Measurements from ENCODE around the gene CLEC4C.
"Not testable (repeated sequence)": the region's sequence is repeated elsewhere in the genome, so short reads cannot be mapped to it uniquely, and the experiment has no call there.

DNA sequence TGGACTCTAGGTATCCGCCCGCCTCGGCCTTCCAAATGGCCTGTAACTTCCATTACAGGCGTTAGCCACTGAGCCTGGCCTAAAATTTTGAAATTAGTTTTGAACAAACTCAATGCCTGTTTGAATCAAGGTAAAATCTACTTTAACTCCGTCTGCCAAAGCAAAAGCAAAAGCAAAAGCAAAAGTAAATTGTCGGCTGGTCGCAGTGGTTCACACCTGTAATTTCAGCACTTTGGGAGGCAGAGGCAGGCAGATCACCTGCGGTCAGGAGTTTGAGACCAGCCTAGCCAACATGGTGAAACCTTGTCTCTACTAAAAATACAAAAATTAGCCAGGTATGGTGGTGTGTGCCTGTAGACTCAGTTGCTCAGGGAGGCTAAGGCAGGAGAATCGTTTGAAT is 8.5 kb upstream of the CLEC4C start:
- TF ChIP-seq, protein P1, sequence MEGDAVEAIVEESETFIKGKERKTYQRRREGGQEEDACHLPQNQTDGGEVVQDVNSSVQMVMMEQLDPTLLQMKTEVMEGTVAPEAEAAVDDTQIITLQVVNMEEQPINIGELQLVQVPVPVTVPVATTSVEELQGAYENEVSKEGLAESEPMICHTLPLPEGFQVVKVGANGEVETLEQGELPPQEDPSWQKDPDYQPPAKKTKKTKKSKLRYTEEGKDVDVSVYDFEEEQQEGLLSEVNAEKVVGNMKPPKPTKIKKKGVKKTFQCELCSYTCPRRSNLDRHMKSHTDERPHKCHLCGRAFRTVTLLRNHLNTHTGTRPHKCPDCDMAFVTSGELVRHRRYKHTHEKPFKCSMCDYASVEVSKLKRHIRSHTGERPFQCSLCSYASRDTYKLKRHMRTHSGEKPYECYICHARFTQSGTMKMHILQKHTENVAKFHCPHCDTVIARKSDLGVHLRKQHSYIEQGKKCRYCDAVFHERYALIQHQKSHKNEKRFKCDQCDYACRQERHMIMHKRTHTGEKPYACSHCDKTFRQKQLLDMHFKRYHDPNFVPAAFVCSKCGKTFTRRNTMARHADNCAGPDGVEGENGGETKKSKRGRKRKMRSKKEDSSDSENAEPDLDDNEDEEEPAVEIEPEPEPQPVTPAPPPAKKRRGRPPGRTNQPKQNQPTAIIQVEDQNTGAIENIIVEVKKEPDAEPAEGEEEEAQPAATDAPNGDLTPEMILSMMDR (conservative IDR thresholded peaks at IDR 0.05; ENCODE audit: low read depth in 2 of 2): not testable (repeated sequence)
- not testable (repeated sequence) for TF ChIP-seq POLR2AphosphoS5 (IDR thresholded peaks at IDR 0.05; ENCODE audit: low read depth)
